ENCODE results near the gene ITCH.
"Not testable (repeated sequence)": the region's sequence is repeated elsewhere in the genome, so short reads cannot be mapped to it uniquely, and the experiment has no call there.

The ITCH gene

DNA sequence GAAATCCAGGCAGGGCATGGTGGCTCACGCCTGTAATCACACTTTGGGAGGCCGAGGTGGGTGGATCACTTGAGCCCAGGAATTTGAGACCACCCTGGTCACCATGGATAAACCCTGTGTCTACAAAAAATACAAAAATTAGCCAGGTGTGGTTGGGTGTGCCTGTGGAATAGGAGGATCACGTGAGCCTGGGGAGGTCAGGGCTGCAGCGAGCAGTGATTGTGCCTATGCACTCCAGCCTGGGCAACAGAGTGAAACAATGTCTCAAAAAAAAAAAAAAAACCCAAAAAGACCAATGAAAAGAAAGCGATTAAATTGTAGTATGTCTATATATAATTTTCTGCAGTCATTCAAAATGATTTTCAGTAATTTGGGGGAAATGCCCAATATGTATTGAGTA lies 70.3 kb downstream of the ITCH start:
- Histone ChIP-seq H3K4me2 (ENCODE audit: low read length) (no peak overlapping the region), H3K36me3 (replicated peaks; ENCODE audit: low read depth, low read length) (peaks cover 3% of the 10 kb centered on the region), H3K9ac (ENCODE audit: low read length) (no peak overlapping the region), H4K20me1 (ENCODE audit: insufficient read depth, low read length) (peaks cover 18% of the 10 kb centered on the region; the same call in 1 of the 2 replicates), H3K27me3 (ENCODE audit: low read depth, low read length) (no peaks in the 10 kb centered on the region), H3K79me2 (ENCODE audit: low read length) (no peaks in the 10 kb centered on the region), H2AFZ (ENCODE audit: low read depth, low read length) (no peak overlapping the region), H3K27ac (ENCODE audit: low read length) (no peak overlapping the region), H3K9me3 (ENCODE audit: insufficient read depth, low read length) (no peaks in the 10 kb centered on the region), H3K4me3 (ENCODE audit: low read length) (no peak overlapping the region), H3K4me1 (ENCODE audit: low read length) (peaks cover 16% of the 10 kb centered on the region)
- no peak for TF ChIP-seq CTCF (IDR thresholded peaks at IDR 0.05; ENCODE audit: low read depth, low read length)
- no peak for TF ChIP-seq EZH2phosphoT487 (IDR thresholded peaks at IDR 0.05; ENCODE audit: low read depth)

DNA sequence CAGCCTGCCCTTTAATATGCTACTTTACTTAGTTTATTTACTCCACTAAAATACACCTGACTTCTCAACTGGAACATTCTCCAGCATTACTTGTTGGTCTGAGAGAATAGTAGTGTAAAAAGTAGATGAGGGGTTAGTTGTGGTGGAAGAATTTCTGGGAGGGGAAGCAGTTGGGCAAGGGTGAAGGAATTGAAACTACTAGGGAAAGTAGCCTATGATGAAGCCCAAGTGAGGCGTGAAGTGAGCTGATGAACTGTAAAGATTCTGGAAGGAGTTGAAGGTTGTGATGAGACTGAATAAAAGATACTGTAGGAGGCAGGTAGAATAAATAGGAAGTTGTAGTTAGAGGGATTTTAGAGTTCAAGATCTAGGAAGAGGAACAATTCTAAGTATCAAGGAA lies 72.5 kb downstream of the ITCH start:
- Histone ChIP-seq H3K9me3 (ENCODE audit: insufficient read depth, low read length) (no peaks in the 10 kb centered on the region), H3K36me3 (replicated peaks; ENCODE audit: low read depth, low read length) (peaks cover 13% of the 10 kb centered on the region), H3K9ac (ENCODE audit: low read length) (no peak overlapping the region), H3K4me1 (ENCODE audit: low read length) (peaks cover 16% of the 10 kb centered on the region), H3K4me2 (ENCODE audit: low read length) (peak overlapping the region; percentile 16; the same call in 1 of the 2 replicates), H2AFZ (ENCODE audit: low read depth, low read length) (no peak overlapping the region), H3K79me2 (ENCODE audit: low read length) (no peaks in the 10 kb centered on the region), H3K27me3 (ENCODE audit: low read depth, low read length) (no peaks in the 10 kb centered on the region), H3K27ac (ENCODE audit: low read length) (no peak overlapping the region), H4K20me1 (ENCODE audit: insufficient read depth, low read length) (peaks cover 18% of the 10 kb centered on the region; the same call in 1 of the 2 replicates), H3K4me3 (ENCODE audit: low read length) (no peak overlapping the region)
- no peak for TF ChIP-seq CTCF (IDR thresholded peaks at IDR 0.05; ENCODE audit: low read depth, low read length)
- TF ChIP-seq EZH2phosphoT487 (IDR thresholded peaks at IDR 0.05; ENCODE audit: low read depth): no peak

- Histone ChIP-seq H3K4me2 (ENCODE audit: low read length) (no peak overlapping the region), H3K27me3 (ENCODE audit: low read depth, low read length) (no peaks in the 10 kb centered on the region), H3K36me3 (replicated peaks; ENCODE audit: low read depth, low read length) (peaks cover 19% of the 10 kb centered on the region), H3K4me3 (ENCODE audit: low read length) (no peak overlapping the region), H3K27ac (ENCODE audit: low read length) (no peak overlapping the region), H3K4me1 (ENCODE audit: low read length) (peaks cover 16% of the 10 kb centered on the region), H3K9me3 (ENCODE audit: insufficient read depth, low read length) (no peaks in the 10 kb centered on the region), H4K20me1 (ENCODE audit: insufficient read depth, low read length) (peaks cover 18% of the 10 kb centered on the region; the same call in 1 of the 2 replicates), H3K79me2 (ENCODE audit: low read length) (no peaks in the 10 kb centered on the region), H2AFZ (ENCODE audit: low read depth, low read length) (no peak overlapping the region), H3K9ac (ENCODE audit: low read length) (no peak overlapping the region)
- no peak for TF ChIP-seq EZH2phosphoT487 (IDR thresholded peaks at IDR 0.05; ENCODE audit: low read depth)
- TF ChIP-seq CTCF (IDR thresholded peaks at IDR 0.05; ENCODE audit: low read depth, low read length): no peak
Measured at GRCh38 chr20:34437330-34437986, 74.4 kb downstream of the ITCH start.

- H3K4me3 ChIP-seq (ENCODE audit: low read length): no peak overlapping the region
- no peak overlapping the region for H3K4me2 ChIP-seq (ENCODE audit: low read length)
- H3K4me1 ChIP-seq (ENCODE audit: low read length): peaks cover 16% of the 10 kb centered on the region
- H3K27me3 ChIP-seq (ENCODE audit: low read depth, low read length): no peaks in the 10 kb centered on the region
- H3K9me3 ChIP-seq (ENCODE audit: insufficient read depth, low read length): no peaks in the 10 kb centered on the region
- H3K36me3 ChIP-seq (replicated peaks; ENCODE audit: low read depth, low read length): peaks cover 19% of the 10 kb centered on the region
- TF ChIP-seq CTCF (IDR thresholded peaks at IDR 0.05; ENCODE audit: low read depth, low read length) (no peak), EZH2phosphoT487 (IDR thresholded peaks at IDR 0.05; ENCODE audit: low read depth) (no peak)
- no peak overlapping the region for H3K27ac ChIP-seq (ENCODE audit: low read length)
- no peak overlapping the region for H2AFZ ChIP-seq (ENCODE audit: low read depth, low read length)
- H4K20me1 ChIP-seq (ENCODE audit: insufficient read depth, low read length): peaks cover 18% of the 10 kb centered on the region; the same call in 1 of the 2 replicates
- no peaks in the 10 kb centered on the region for H3K79me2 ChIP-seq (ENCODE audit: low read length)
- no peak overlapping the region for H3K9ac ChIP-seq (ENCODE audit: low read length)
Measured at GRCh38 chr20:34439168-34439567, 76.1 kb downstream of the ITCH start.

DNA sequence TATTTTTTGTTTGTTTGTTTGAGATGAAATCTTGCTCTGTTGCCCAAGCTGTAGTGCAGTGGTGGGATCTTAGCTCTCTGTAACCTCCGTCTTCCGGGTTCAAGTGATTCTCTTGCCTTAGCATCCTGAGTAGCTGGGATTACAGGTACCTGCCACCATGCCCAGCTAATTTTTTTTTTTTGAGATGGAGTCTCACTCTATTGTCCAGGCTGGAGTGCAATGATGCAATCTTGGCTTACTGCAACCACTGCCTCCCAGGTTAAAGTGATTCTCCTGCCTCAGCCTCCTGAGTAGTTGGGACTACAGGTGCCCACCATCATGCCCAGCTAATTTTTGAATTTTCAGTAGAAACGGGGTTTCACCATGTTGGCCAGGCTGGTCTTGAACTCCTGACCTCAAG lies 78.3 kb downstream of the ITCH start:
- not testable (repeated sequence) for H4K20me1 ChIP-seq (ENCODE audit: insufficient read depth, low read length); H3K27me3 ChIP-seq (ENCODE audit: low read depth, low read length); H3K79me2 ChIP-seq (ENCODE audit: low read length); H3K9ac ChIP-seq (ENCODE audit: low read length); H3K4me2 ChIP-seq (ENCODE audit: low read length); H2AFZ ChIP-seq (ENCODE audit: low read depth, low read length); H3K4me3 ChIP-seq (ENCODE audit: low read length); H3K4me1 ChIP-seq (ENCODE audit: low read length); H3K9me3 ChIP-seq (ENCODE audit: insufficient read depth, low read length); H3K27ac ChIP-seq (ENCODE audit: low read length)
- H3K36me3 ChIP-seq (replicated peaks; ENCODE audit: low read depth, low read length): peaks cover 30% of the 10 kb centered on the region
